Pancreas (tissue), 10 donors: ENCODE measurements around the gene VTN. TPM values are rescaled to one million over a fixed set of nuclear protein-coding genes. Genes with fewer than 3 reads are reported as not detected.

Source experiments
- ATAC-seq, 4 donors: fragments of 200-7000 bp; cut with Tn5 transposase; one replicate each; pipeline versions ENCODE4 v1.8.0 to v1.9.1; 2020; ENCODE audit warnings: mild to moderate bottlenecking in 4 of 4, moderate library complexity in 4 of 4
- DNase-seq, 6 donors: peaks; one replicate each; pipeline ENCODE4 v3.0.0-alpha.2; 2020
- FAIRE-seq: peaks from 2 replicates; lab custom pipeline; 2012; peaks lifted over from hg19 to GRCh38; lab: Jason Lieb, UNC
- H3K27ac ChIP-seq, 4 donors: fragments of 200-600 bp; sonication (generic); 1 replicate in 3 of 4; 2 replicates in 1 of 4; pipeline versions ENCODE4 v1.5.0 to v1.8.0; 2020
- H3K27me3 ChIP-seq, 4 donors: fragments of 200-600 bp; one replicate each; pipeline ENCODE4 v1.8.0; 2021
- H3K36me3 ChIP-seq, 3 donors: fragments of 200-600 bp; sonication (generic) in 1 of 3; one replicate each; pipeline versions ENCODE4 v1.5.0 to v1.8.0; 2020 to 2021
- H3K4me1 ChIP-seq, 3 donors: fragments of 200-600 bp; one replicate each; pipeline ENCODE4 v1.8.0; 2021
- H3K4me3 ChIP-seq, 4 donors: fragments of 200-600 bp; sonication (generic) in 2 of 4; one replicate each; pipeline versions ENCODE4 v1.5.0 to v1.8.0; 2020 to 2021
- H3K9me3 ChIP-seq, 4 donors: fragments of 200-600 bp; one replicate each; pipeline ENCODE4 v1.8.0; 2021
- WGBS, 2 donors: extraction: QIAGEN DNeasy Blood & Tissue Kit; methylation state at CpG; one replicate each; pipeline ENCODE4 v1.1.7; 2013; 5-methylcytosine and 5-hydroxymethylcytosine counted together
- intact Hi-C, 3 donors: fragments of 100-400 bp; cut with DNase I; formaldehyde crosslinking; loops; one replicate each; pipeline versions ENCODE4 v1.11.1 to v1.14.2; 2022
- polyA plus RNA-seq, 2 donors: library from polyadenylated mRNA; stranded (reverse); fragments of 200-250 nt; gene quantifications; one replicate each; pipeline ENCODE4 v1.2.3, GENCODE V29; 2013
- total RNA-seq, 6 donors: library from RNA; stranded (reverse); fragmentation: NEBNext Ultra II Directional in 4 of 6; extraction: Animal tissue kit (Norgen Biotek cat#: 25700) in 4 of 6; gene quantifications; one replicate each; pipeline versions ENCODE4 v1.2.1 to v1.2.4, GENCODE V29; 2021 to 2023
- TF ChIP-seq, protein P1 (sequence below), 4 donors: fragments of 200-600 bp; sonication (generic) in 3 of 4; IDR thresholded peaks; one replicate each; pipeline versions ENCODE4 v1.5.0 to v1.8.0; 2021; ENCODE audit warnings: antibody characterized with exemption in 4 of 4
- donor health status: healthy with polysubstance abuse.
- donor health status: DM: no; HTN: no; CAD: no; lungs with moderate emphysema.
- donor health status: DM: no; HTN: no; CAD: no.
- donor health status: control.
- donor health status: control.
- donor health status: Bipolar disorder and iron deficiency.
- donor health status: DM: yes; HTN: yes; CAD: no.
- donor health status: DM: no; HTN: no; CAD: no.
- donor health status: DM: no; HTN: no; CAD: no.
- donor health status: DM: yes; HTN: yes; CAD: no.

VTN gene
- total and polyA plus RNA-seq, 8 donors, result 5.2 to 21.6 (median 12.1) TPM

DNA sequence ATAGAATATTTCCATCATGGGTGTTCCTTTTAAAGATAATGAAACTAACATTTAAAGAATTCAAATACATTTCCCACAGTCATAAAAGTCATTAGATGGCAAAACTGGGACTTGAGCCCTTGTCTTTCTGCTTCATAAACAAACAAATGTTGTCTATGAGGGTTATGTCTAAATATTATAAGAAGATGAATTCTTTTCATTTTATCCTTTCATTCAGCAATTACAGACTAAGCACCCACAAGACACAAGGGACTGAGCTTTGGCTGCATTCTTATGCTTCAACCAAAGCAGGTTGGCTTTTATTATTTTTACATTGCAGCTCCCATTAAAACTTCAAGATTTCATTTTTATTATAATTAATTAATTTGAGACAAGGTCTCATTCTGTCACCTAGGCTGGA lies 16.3 kb upstream of the VTN start:
- intact Hi-C loops, result no loop called here
- H3K27ac ChIP-seq, result no peak overlapping the region
- peaks cover 0 to 7% (median 0%) of the 10 kb centered on the region in 3 donors for H3K4me1 ChIP-seq
- no peaks in the 10 kb centered on the region for H3K9me3 ChIP-seq
- ATAC-seq (no peak), DNase-seq (no peak), FAIRE-seq (no peak)
- TF ChIP-seq, protein P1, sequence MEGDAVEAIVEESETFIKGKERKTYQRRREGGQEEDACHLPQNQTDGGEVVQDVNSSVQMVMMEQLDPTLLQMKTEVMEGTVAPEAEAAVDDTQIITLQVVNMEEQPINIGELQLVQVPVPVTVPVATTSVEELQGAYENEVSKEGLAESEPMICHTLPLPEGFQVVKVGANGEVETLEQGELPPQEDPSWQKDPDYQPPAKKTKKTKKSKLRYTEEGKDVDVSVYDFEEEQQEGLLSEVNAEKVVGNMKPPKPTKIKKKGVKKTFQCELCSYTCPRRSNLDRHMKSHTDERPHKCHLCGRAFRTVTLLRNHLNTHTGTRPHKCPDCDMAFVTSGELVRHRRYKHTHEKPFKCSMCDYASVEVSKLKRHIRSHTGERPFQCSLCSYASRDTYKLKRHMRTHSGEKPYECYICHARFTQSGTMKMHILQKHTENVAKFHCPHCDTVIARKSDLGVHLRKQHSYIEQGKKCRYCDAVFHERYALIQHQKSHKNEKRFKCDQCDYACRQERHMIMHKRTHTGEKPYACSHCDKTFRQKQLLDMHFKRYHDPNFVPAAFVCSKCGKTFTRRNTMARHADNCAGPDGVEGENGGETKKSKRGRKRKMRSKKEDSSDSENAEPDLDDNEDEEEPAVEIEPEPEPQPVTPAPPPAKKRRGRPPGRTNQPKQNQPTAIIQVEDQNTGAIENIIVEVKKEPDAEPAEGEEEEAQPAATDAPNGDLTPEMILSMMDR (IDR thresholded peaks at IDR 0.05), result no peak
- H3K36me3 ChIP-seq, result peaks cover 0 to 33% (median 23%) of the 10 kb centered on the region in 3 donors
- no peak overlapping the region for H3K4me3 ChIP-seq
- no peaks in the 10 kb centered on the region for H3K27me3 ChIP-seq

DNA sequence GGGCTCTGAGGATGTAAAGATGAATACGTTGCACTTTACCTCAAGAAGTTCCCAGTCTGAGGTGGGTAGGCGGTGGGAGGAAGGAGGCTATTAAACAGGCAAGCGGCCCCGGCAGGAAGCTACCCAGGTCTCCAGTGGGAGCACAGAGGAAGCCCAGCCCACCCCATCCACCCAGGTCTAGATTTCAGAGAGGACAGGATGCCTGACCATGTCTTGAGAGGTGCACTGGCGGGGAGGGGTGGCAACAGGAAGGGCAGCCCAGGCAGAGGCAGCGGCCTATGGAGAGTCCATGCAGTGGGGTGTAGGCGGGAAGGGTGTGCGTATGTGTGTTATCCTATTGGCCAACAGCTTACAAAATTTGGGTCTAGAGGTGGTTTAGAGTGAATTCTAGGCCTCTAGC lies 15.3 kb upstream of the VTN start:
- TF ChIP-seq, protein P1 (IDR thresholded peaks at IDR 0.05), result no peak
- ATAC-seq, result peak; percentile 13 to 34 (median 22)
- no peaks in the 10 kb centered on the region for H3K27me3 ChIP-seq
- H3K27ac ChIP-seq, result peak overlapping the region in 2 of 4 donors; percentile 51 to 64
- H3K9me3 ChIP-seq, result no peaks in the 10 kb centered on the region
- no peak for FAIRE-seq
- intact Hi-C loops, result no loop called here
- peaks cover 0 to 7% (median 0%) of the 10 kb centered on the region in 3 donors for H3K4me1 ChIP-seq
- H3K36me3 ChIP-seq, result peaks cover 0 to 23% (median 13%) of the 10 kb centered on the region in 3 donors
- H3K4me3 ChIP-seq, result peak overlapping the region; percentile 53 to 66 (median 64)
- no peak for DNase-seq
- WGBS, 2 donors, result 32 to 37% methylated on average over 8 of the region's 8 CpGs

DNA sequence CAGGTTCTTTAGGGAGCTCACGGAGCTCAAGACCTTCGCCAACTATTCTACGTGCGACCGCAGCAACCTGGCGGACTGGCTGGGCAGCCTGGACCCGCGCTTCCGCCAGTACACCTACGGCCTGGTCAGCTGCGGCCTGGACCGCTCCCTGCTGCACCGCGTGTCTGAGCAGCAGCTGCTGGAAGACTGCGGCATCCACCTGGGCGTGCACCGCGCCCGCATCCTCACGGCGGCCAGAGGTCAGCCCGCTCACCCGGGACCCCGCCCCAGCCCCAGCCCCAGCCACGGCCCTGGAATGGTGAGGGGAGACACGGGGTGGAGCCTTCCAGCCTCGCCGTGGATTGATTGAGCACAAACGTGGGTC lies 14.9 kb upstream of the VTN start:
- TF ChIP-seq, protein P1 (IDR thresholded peaks at IDR 0.05), result no peak
- Histone ChIP-seq H3K9me3 (no peaks in the 10 kb centered on the region), H3K27ac (peak overlapping the region; percentile 51 to 80 (median 65)), H3K4me3 (peak overlapping the region; percentile 53 to 66 (median 64)), H3K27me3 (no peaks in the 10 kb centered on the region), H3K4me1 (peaks cover 0 to 7% (median 0%) of the 10 kb centered on the region in 3 donors), H3K36me3 (peaks cover 0 to 19% (median 10%) of the 10 kb centered on the region in 3 donors)
- DNase-seq, result peak; percentile 36 to 84 (median 57)
- no peak for FAIRE-seq
- WGBS, 2 donors, result 3 to 7% methylated on average over 26 to 29 of the region's 29 CpGs
- ATAC-seq, result peak; percentile 67 to 77 (median 71)
- intact Hi-C loops, result no loop called here

DNA sequence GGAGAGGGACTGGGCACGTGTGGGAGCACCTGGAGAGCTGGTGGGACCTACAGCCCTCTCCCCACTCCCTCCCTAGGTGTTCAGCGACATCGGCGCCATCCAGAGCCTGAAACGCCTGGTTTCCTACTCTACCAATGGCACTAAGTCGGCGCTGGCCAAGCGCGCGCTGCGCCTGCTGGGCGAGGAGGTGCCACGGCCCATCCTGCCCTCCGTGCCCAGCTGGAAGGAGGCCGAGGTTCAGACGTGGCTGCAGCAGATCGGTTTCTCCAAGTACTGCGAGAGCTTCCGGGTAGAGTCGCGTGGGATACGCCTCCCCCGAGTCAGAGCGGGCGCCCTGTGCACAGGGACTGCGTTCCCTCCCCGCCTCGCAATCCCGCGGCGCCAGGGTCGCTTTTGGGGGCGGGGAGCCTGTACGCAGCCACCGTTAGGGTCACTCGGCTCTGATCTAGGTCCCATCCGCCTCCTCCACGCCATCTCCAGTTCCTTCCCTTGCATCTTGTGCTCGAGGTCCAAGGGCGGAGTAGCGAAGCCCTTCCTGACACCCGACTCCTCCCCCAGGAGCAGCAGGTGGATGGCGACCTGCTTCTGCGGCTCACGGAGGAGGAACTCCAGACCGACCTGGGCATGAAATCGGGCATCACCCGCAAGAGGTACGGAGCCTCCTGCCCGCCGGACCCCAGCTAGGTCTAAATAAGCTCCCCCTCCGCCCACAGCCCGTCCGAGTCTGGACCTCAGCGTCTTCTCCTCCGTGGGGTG lies 14.4 kb upstream of the VTN start:
- TF ChIP-seq, protein P1 (IDR thresholded peaks at IDR 0.05), result no peak
- Histone ChIP-seq H3K27ac (peak overlapping the region; percentile 51 to 80 (median 65)), H3K27me3 (no peaks in the 10 kb centered on the region), H3K36me3 (peaks cover 0 to 14% (median 10%) of the 10 kb centered on the region in 3 donors), H3K4me1 (peaks cover 0 to 7% (median 0%) of the 10 kb centered on the region in 3 donors), H3K9me3 (no peaks in the 10 kb centered on the region), H3K4me3 (peak overlapping the region; percentile 53 to 66 (median 64))
- peak; percentile 93 to 96 (median 94) for ATAC-seq
- DNase-seq, result peak; percentile 87 to 96 (median 90)
- FAIRE-seq, result no peak
- intact Hi-C loops, result no loop called here
- 3 to 7% methylated on average over 56 of the region's 56 CpGs for WGBS, 2 donors
